ENCODE data around the gene PLEKHN1. TPM values are rescaled to one million over a fixed set of nuclear protein-coding genes. Genes with fewer than 3 reads are reported as not detected.

PLEKHN1 gene
- total RNA-seq, 1 donor from 2014 or later = 1.3 TPM

GRCh38 chr1:931380-932172 is 34.7 kb upstream of the PLEKHN1 start:
- H3K36me3 Mint-ChIP-seq (ENCODE audit: low read depth) = no peaks in the 10 kb centered on the region
- ChIA-PET POLR2A (no interaction called here), CTCF (no interaction called here)
- H3K4me1 Mint-ChIP-seq = no peaks in the 10 kb centered on the region
- no peak overlapping the region for H3K4me3 Mint-ChIP-seq
- no peak for ATAC-seq (ENCODE audit: low read depth)
- DNase-seq = no peak
- intact Hi-C loops (cut with micrococcal nuclease) = no loop called here
- no peak overlapping the region for H3K27ac Mint-ChIP-seq
- TF ChIP-seq CTCF (IDR thresholded peaks at IDR 0.05) = no peak
- peaks cover 35% of the 10 kb centered on the region for H3K27me3 Mint-ChIP-seq
- no peaks in the 10 kb centered on the region for H3K9me3 Mint-ChIP-seq

GRCh38 chr1:932173-932510 is 34.1 kb upstream of the PLEKHN1 start:
- no peaks in the 10 kb centered on the region for H3K4me1 Mint-ChIP-seq
- no peaks in the 10 kb centered on the region for H3K9me3 Mint-ChIP-seq
- ChIA-PET POLR2A (no interaction called here), CTCF (no interaction called here)
- TF ChIP-seq CTCF (IDR thresholded peaks at IDR 0.05) = no peak
- no peaks in the 10 kb centered on the region for H3K36me3 Mint-ChIP-seq (ENCODE audit: low read depth)
- DNase-seq = no peak
- H3K27me3 Mint-ChIP-seq = peaks cover 34% of the 10 kb centered on the region
- ATAC-seq (ENCODE audit: low read depth) = no peak
- no peak overlapping the region for H3K27ac Mint-ChIP-seq
- intact Hi-C loops (cut with micrococcal nuclease) = no loop called here
- H3K4me3 Mint-ChIP-seq = no peak overlapping the region

- no peaks in the 10 kb centered on the region for H3K4me1 Mint-ChIP-seq
- H3K4me3 Mint-ChIP-seq = no peak overlapping the region
- ChIA-PET CTCF (no interaction called here), POLR2A (no interaction called here)
- H3K27ac Mint-ChIP-seq = no peak overlapping the region
- TF ChIP-seq CTCF (IDR thresholded peaks at IDR 0.05) = no peak
- DNase-seq = no peak
- H3K36me3 Mint-ChIP-seq (ENCODE audit: low read depth) = no peaks in the 10 kb centered on the region
- no peak for ATAC-seq (ENCODE audit: low read depth)
- H3K9me3 Mint-ChIP-seq = no peaks in the 10 kb centered on the region
- intact Hi-C loops (cut with micrococcal nuclease) = no loop called here
- peaks cover 30% of the 10 kb centered on the region for H3K27me3 Mint-ChIP-seq
Observed at GRCh38 chr1:932776-933602, 33.3 kb upstream of the PLEKHN1 start.

- Mint-ChIP-seq H3K36me3 (ENCODE audit: low read depth) (no peaks in the 10 kb centered on the region), H3K4me3 (no peak overlapping the region), H3K27me3 (peaks cover 36% of the 10 kb centered on the region), H3K9me3 (no peaks in the 10 kb centered on the region), H3K4me1 (no peaks in the 10 kb centered on the region), H3K27ac (no peak overlapping the region)
- ChIA-PET POLR2A (no interaction called here), CTCF (no interaction called here)
- ATAC-seq (ENCODE audit: low read depth) = no peak
- TF ChIP-seq CTCF (IDR thresholded peaks at IDR 0.05) = no peak
- intact Hi-C loops (cut with micrococcal nuclease) = no loop called here
- no peak for DNase-seq
Observed at GRCh38 chr1:933603-933940, 32.7 kb upstream of the PLEKHN1 start.

GRCh38 chr1:934991-935750 is 31.1 kb upstream of the PLEKHN1 start:
- no peak for ATAC-seq (ENCODE audit: low read depth)
- CTCF ChIA-PET = no interaction called here
- H3K9me3 Mint-ChIP-seq = no peaks in the 10 kb centered on the region
- H3K27me3 Mint-ChIP-seq = peaks cover 39% of the 10 kb centered on the region
- no peaks in the 10 kb centered on the region for H3K4me1 Mint-ChIP-seq
- intact Hi-C loops (cut with micrococcal nuclease) = no loop called here
- TF ChIP-seq CTCF (IDR thresholded peaks at IDR 0.05) = no peak
- no peak for DNase-seq
- no peak overlapping the region for H3K27ac Mint-ChIP-seq
- no peak overlapping the region for H3K4me3 Mint-ChIP-seq
- POLR2A ChIA-PET = no interaction called here
- no peaks in the 10 kb centered on the region for H3K36me3 Mint-ChIP-seq (ENCODE audit: low read depth)
